Gastrocnemius medialis (tissue), 4 donors: ENCODE measurements around the gene VPREB3. TPM values are rescaled to one million over a fixed set of nuclear protein-coding genes. Genes with fewer than 3 reads are reported as not detected.

Experiments
- ATAC-seq, 2 donors: fragments of 150-250 bp; one replicate each; pipeline ENCODE4 v1.9.1; 2016
- DNase-seq, 2 donors: peaks; one replicate each; pipeline ENCODE4 v3.0.0-alpha.2; 2019
- H3K27ac ChIP-seq, 4 donors: fragments of 200-600 bp; sonication (generic); 1 replicate in 1 of 4; 2 replicates in 3 of 4; pipeline ENCODE4 v1.5.1; 2016 to 2018; ENCODE audit warnings: mild to moderate bottlenecking in 2 of 4, moderate library complexity in 1 of 4
- H3K27me3 ChIP-seq, 3 donors: fragments of 200-600 bp; sonication (generic) in 2 of 3; 1 replicate in 1 of 3; 2 replicates in 2 of 3; pipeline versions ENCODE4 v1.5.1 to v1.6.0; 2016 to 2019; ENCODE audit warnings: mild to moderate bottlenecking in 1 of 3, moderate library complexity in 1 of 3
- H3K36me3 ChIP-seq, 2 donors: fragments of 200-600 bp; sonication (generic) in 1 of 2; one replicate each; pipeline ENCODE4 v1.5.1; 2017 to 2018
- H3K4me1 ChIP-seq, 2 donors: fragments of 200-600 bp; sonication (generic) in 1 of 2; one replicate each; pipeline ENCODE4 v1.5.1; 2016 to 2017; ENCODE audit warnings: mild to moderate bottlenecking in 2 of 2
- H3K4me3 ChIP-seq, 4 donors: fragments of 200-600 bp; sonication (generic) in 3 of 4; 1 replicate in 1 of 4; 2 replicates in 3 of 4; pipeline ENCODE4 v1.5.1; 2016 to 2019; ENCODE audit warnings: mild to moderate bottlenecking in 2 of 4
- H3K9me3 ChIP-seq, 3 donors: fragments of 200-600 bp; sonication (generic) in 2 of 3; 1 replicate in 1 of 3; 2 replicates in 2 of 3; pipeline ENCODE4 v1.5.1; 2016 to 2019
- POLR2A ChIP-seq, 2 donors: fragments of 450-650 bp; IDR thresholded peaks; one replicate each; pipeline ENCODE4 v1.6.1; 2017; ENCODE audit warnings: antibody characterized with exemption in 2 of 2, mild to moderate bottlenecking in 2 of 2, moderate library complexity in 2 of 2
- in situ Hi-C, 4 donors: fragments of 200-750 bp; cut with MboI; loops; one replicate each; pipeline versions ENCODE4 v1.15.0 to v1.8.0; 2017; ENCODE audit warnings: low sequenced_read_pairs in 4 of 4
- intact Hi-C: fragments of 100-400 bp; cut with DNase I; formaldehyde crosslinking; loops from one replicate; pipeline ENCODE4 v1.15.1; 2023; ENCODE audit warnings: low total_unique reads
- total RNA-seq, 4 donors: library from RNA; depleted of rRNA; stranded (reverse); fragments of >200 nt; gene quantifications; one replicate each; pipeline versions ENCODE4 v1.1.0 to v1.2.3, GENCODE V29; 2016
- TF ChIP-seq, protein P1 (sequence below), 5 experiments: fragments of 450-650 bp in 3 of 5; fragments of 200-600 bp in 2 of 5; sonication (generic) in 2 of 5; IDR thresholded peaks in 4 of 5; conservative IDR thresholded peaks in 1 of 5; 1 replicate in 4 of 5; 2 replicates in 1 of 5; pipeline ENCODE4 v1.5.1; 2016 to 2019; ENCODE audit warnings: antibody characterized with exemption in 5 of 5, mild to moderate bottlenecking in 3 of 5, moderate library complexity in 3 of 5

The VPREB3 gene
- total RNA-seq, 4 donors from 2014 or later, result 1.1 TPM; not detected in 3

DNA sequence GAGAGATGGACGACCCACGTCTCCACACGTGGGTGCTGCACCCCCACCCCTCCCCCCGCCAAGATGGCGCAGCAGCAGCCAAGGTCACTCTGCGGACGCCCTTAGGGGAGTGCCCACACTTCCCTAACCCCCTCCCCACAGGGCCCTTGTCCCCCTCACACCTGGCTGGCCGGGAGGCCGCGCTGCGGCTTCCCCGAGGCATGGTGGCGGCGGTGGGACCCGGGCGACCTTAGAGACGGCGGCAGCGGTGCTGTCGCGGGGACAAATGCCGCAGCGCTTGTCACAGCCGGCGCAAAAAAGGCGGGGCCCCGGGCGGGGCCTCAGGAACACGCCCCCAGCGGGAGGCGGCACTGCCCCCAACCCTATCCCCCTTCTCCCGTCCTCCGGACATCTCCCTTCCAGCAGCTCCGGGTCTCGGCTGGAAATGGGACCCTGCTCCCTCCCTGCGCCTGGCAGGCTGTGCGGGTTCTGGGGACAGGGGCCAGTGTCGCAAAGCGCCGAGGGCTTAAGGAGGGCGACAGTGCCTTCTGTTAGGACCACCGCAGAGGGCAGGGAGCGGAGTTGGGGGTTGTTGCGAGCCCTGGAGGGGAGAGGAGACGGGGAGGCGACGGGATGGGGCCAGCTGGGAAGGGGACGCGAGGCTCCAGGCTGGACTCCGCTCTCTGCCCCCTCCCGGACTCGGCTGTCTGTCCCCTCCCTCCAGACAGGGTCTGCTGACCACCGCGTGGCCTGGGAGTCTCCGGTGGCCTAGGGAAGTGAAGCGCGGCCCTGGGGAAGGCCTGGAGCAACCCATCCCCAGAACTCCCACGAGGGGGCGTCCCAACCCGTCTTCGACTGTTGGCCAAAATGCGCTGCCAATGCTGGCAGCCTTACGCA is 13.7 kb upstream of the VPREB3 start, which contains the start of gene CHCHD10:
TSS of gene CHCHD10 (minus strand) at position 300 of the 876 bp plus-strand sequence. CDS start at position 202, 98 bp downstream.
- H3K27ac ChIP-seq, result peak within 1 kb of the TSS; percentile 96 to 100 (median 100)
- no peaks in the 10 kb centered on the region for H3K36me3 ChIP-seq
- H3K4me3 ChIP-seq, result peak within 1 kb of the TSS; percentile 78 to 94 (median 90)
- H3K27me3 ChIP-seq, result no peaks in the 10 kb centered on the region
- no peaks in the 10 kb centered on the region for H3K9me3 ChIP-seq
- ATAC-seq (peak; percentile 74 to 82), DNase-seq (peak; percentile 88 to 90)
- peaks cover 28 to 39% of the 10 kb centered on the region in 2 donors for H3K4me1 ChIP-seq
- in situ Hi-C loops, result no loop called here
- peak; percentile 98 for TF ChIP-seq POLR2A (IDR thresholded peaks at IDR 0.05)
- TF ChIP-seq, protein P1, sequence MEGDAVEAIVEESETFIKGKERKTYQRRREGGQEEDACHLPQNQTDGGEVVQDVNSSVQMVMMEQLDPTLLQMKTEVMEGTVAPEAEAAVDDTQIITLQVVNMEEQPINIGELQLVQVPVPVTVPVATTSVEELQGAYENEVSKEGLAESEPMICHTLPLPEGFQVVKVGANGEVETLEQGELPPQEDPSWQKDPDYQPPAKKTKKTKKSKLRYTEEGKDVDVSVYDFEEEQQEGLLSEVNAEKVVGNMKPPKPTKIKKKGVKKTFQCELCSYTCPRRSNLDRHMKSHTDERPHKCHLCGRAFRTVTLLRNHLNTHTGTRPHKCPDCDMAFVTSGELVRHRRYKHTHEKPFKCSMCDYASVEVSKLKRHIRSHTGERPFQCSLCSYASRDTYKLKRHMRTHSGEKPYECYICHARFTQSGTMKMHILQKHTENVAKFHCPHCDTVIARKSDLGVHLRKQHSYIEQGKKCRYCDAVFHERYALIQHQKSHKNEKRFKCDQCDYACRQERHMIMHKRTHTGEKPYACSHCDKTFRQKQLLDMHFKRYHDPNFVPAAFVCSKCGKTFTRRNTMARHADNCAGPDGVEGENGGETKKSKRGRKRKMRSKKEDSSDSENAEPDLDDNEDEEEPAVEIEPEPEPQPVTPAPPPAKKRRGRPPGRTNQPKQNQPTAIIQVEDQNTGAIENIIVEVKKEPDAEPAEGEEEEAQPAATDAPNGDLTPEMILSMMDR (IDR thresholded peaks at IDR 0.05 in 4 of 5, conservative IDR thresholded peaks at IDR 0.05 in 1 of 5), result peak; percentile 84 to 96 (median 93)
- intact Hi-C loops, result loop anchor here (1.0 to 5.0 kb wide), 8 partner anchors 17 to 246 kb away; partner anchors contain the start of genes MIF, SMARCB1 and ZNF70

DNA sequence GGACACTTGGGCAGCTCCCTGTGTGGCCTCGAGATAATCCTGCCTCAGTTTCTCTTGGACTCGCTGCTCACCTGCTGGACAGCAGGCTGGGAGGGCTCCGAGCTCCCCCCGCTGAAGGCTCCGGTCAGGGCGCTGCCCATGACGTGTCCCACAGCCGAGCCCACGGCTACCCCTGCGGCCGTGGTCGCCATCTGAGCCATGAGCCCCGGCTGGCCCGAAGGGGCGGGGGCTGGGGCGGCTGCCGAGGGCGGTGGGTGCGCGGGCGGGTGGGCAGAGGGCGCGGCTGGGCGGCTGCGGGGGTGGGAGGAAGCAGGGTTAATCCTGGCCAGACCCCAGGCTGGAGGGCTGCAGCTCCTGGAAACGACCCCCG is 13.1 kb upstream of the VPREB3 start:
- Histone ChIP-seq H3K27ac (peak overlapping the region; percentile 96 to 100 (median 100)), H3K4me1 (peaks cover 28 to 37% of the 10 kb centered on the region in 2 donors), H3K27me3 (no peaks in the 10 kb centered on the region), H3K4me3 (peak overlapping the region; percentile 78 to 94 (median 90)), H3K9me3 (no peaks in the 10 kb centered on the region), H3K36me3 (no peaks in the 10 kb centered on the region)
- peak; percentile 0 to 5 for ATAC-seq
- no peak for TF ChIP-seq POLR2A (IDR thresholded peaks at IDR 0.05)
- intact Hi-C loops (loop anchor here (2.0 to 5.0 kb wide), 6 partner anchors 16 to 245 kb away; partner anchors contain the start of genes MIF and ZNF70), in situ Hi-C loops (no loop called here)
- DNase-seq, result peak in 1 of 2 donors; percentile 30

DNA sequence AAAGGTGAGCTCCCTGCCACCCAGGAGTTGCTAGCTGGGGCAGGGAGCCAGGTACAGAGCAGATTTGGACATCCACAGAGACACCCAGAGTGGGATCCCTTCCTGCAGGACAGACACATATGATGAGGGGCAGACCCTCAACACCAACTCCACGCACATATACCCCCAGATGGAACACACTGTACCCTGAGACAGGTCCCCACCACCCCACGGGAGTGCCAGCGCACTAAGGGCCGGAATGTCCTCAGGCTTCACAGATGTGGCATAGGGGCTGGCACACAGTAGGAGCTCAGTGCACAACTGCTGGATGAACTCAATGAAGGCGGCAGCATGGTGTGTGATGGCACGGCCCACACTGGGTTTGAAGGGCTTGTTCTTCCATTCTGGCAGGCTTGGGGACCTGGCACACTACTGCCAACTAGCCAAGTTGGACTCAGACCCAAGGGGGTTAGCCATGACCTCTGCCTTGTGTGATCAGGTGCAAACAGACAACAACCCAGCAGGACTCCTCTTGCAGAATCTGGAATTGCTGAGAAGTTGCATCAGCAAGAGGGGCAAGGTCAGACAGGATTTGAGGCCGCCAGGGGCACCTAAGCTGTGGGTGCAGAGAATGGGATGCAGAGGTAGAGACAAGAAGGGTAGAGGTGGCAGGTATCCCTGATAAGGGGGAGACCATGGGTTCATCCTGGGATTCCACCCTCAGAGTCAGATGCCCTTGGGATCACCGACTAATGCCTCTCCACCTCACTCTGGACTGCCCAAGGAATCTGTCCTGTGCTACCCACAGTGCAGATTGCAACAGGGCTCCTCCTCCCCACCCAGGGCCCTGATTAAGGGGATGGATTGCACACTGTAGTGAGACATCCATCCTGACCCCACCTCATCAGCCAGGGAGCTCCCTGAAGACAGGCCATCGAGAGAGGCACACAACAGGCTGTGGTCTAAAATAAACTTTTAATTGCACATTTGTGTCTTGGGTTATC is 11.0 kb upstream of the VPREB3 start:
- H3K4me3 ChIP-seq, result peak overlapping the region in 3 of 4 donors; percentile 78 to 94 (median 90)
- in situ Hi-C loops (no loop called here), intact Hi-C loops (loop anchor here (5.0 kb wide), 5 partner anchors 83 to 243 kb away; partner anchors contain the start of gene MIF)
- peak in 1 of 2 donors; percentile 66 for DNase-seq
- H3K36me3 ChIP-seq, result no peaks in the 10 kb centered on the region
- peaks cover 26 to 34% of the 10 kb centered on the region in 2 donors for H3K4me1 ChIP-seq
- no peaks in the 10 kb centered on the region for H3K27me3 ChIP-seq
- no peak for ATAC-seq
- no peak for TF ChIP-seq POLR2A (IDR thresholded peaks at IDR 0.05)
- TF ChIP-seq, protein P1 (IDR thresholded peaks at IDR 0.05 in 4 of 5, conservative IDR thresholded peaks at IDR 0.05 in 1 of 5), result no peak
- H3K27ac ChIP-seq, result peak overlapping the region; percentile 96 to 100 (median 100)
- H3K9me3 ChIP-seq, result no peaks in the 10 kb centered on the region

DNA sequence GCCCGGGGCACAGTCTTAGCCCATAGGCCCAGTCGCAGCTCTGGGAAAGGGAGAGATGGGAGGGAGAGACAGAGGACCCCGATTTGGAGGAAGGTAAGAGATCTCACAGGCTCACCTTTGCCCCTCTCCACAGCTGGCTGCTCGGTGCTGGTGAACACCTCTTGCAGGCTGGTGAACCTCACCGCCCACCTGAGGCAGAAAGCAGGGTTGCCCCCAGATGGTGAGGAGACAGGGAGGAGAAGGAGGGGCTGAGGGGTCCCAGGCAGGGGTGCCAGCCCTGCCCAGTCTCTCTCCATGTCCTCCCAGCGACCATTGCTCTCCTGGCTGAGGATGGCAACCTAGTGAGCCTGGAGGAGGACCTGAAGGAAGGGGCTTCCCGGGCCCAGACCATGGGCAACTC is 9.7 kb upstream of the VPREB3 start:
- Histone ChIP-seq H3K27ac (peak overlapping the region; percentile 96 to 100 (median 100)), H3K27me3 (no peaks in the 10 kb centered on the region), H3K9me3 (no peaks in the 10 kb centered on the region), H3K4me1 (peaks cover 22 to 29% of the 10 kb centered on the region in 2 donors), H3K4me3 (no peak overlapping the region), H3K36me3 (no peaks in the 10 kb centered on the region)
- in situ Hi-C loops, result no loop called here
- TF ChIP-seq, protein P1 (IDR thresholded peaks at IDR 0.05 in 4 of 5, conservative IDR thresholded peaks at IDR 0.05 in 1 of 5), result no peak
- TF ChIP-seq POLR2A (IDR thresholded peaks at IDR 0.05), result no peak
- no peak for DNase-seq
- intact Hi-C loops, result no loop called here
- ATAC-seq, result no peak
